Tibial artery (tissue), 4 donors: ENCODE measurements around the gene SHISA3.

Experiments
- DNase-seq, 2 donors: peaks; one replicate each; pipeline ENCODE4 v3.0.0-alpha.2; 2019
- H3K27ac ChIP-seq, 2 donors: fragments of 200-600 bp; sonication (generic) in 1 of 2; 1 replicate in 1 of 2; 2 replicates in 1 of 2; pipeline ENCODE4 v1.5.1; 2018 to 2019; ENCODE audit warnings: mild to moderate bottlenecking in 1 of 2
- H3K27me3 ChIP-seq, 2 donors: fragments of 200-600 bp; sonication (generic) in 1 of 2; one replicate each; pipeline versions ENCODE4 v1.5.1 to v1.6.0; 2016 to 2019
- H3K36me3 ChIP-seq, 3 donors: fragments of 200-600 bp; sonication (generic) in 2 of 3; one replicate each; pipeline ENCODE4 v1.5.1; 2016 to 2019; ENCODE audit warnings: mild to moderate bottlenecking in 2 of 3
- H3K4me1 ChIP-seq, 4 donors: fragments of 200-600 bp; sonication (generic) in 2 of 4; 1 replicate in 3 of 4; 2 replicates in 1 of 4; pipeline ENCODE4 v1.5.1; 2016 to 2019
- H3K4me3 ChIP-seq, 2 donors: fragments of 200-600 bp; sonication (generic) in 1 of 2; 1 replicate in 1 of 2; 2 replicates in 1 of 2; pipeline ENCODE4 v1.5.1; 2018 to 2019; ENCODE audit warnings: mild to moderate bottlenecking in 2 of 2
- H3K9me3 ChIP-seq, 3 donors: fragments of 200-600 bp; sonication (generic) in 1 of 3; one replicate each; pipeline ENCODE4 v1.5.1; 2016 to 2019
- CTCF ChIP-seq, 2 experiments: fragments of 200-600 bp in 1 of 2; fragments of 450-650 bp in 1 of 2; IDR thresholded peaks; one replicate each; pipeline ENCODE4 v1.5.1; 2017 to 2019; ENCODE audit warnings: antibody characterized with exemption in 2 of 2, mild to moderate bottlenecking in 1 of 2, moderate library complexity in 1 of 2
- intact Hi-C: fragments of 100-400 bp; cut with DNase I; formaldehyde crosslinking; loops from one replicate; pipeline ENCODE4 v1.15.0; 2023; ENCODE audit warnings: low total_unique reads

SHISA3 gene

DNA sequence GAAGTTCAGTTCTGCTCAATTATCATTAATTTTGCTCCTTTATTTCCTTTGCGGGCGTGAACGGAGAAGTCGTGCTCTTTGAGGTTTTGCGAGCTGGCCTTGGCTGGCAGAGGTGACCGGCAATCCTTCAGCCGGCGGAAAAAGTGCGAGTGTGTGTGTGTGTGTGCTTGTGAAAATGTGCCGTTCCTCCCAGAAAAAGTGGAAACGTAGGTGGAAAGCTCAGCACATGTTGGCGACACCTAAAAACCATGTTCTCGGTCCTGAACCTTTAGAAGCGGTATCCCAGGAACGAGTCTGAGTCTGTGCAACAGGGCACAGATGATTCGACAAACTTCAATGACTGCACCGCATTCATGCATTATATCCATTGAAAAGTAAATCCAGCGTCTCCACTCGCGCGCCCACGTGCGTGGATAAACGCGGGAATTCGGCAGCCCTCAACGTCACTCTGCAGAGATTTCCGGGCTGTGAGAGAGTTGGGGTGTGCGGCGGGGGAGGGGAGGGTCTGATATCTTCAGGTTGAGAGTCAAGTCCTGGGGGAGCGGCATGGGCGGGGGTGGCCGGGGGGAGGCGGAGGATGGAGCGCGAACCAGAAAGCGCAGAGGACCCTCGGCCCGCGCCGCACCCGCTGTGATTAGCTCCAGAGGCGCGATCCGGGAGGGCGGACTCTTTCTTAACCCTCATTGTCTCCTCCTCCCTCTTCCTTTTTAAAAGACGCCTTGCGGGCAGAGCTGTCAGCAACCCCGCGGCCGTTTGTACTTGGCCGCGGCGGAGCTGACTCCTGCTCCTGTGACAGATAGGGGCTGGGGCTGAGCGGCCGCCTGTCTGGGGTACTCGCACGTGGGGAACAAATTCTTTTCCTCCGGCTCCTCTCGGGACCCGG lies at the start of gene SHISA3:
SHISA3 (plus strand) TSS at position 737 of the 883 bp plus-strand sequence. CDS start 569 bp downstream, outside the sequence.
- intact Hi-C loops: no loop called here
- H3K27ac ChIP-seq: no peak within 1 kb of the TSS
- no peaks in the 10 kb centered on the region for H3K9me3 ChIP-seq
- no peaks in the 10 kb centered on the region for H3K36me3 ChIP-seq
- H3K27me3 ChIP-seq: peaks cover 0 to 38% of the 10 kb centered on the region in 2 donors
- H3K4me1 ChIP-seq: peaks cover 0 to 30% (median 24%) of the 10 kb centered on the region in 4 donors
- TF ChIP-seq CTCF (IDR thresholded peaks at IDR 0.05): no peak
- DNase-seq: peak in 1 of 2 donors; percentile 33
- H3K4me3 ChIP-seq: peak within 1 kb of the TSS; percentile 54

GRCh38 chr4:42348247-42348646 lies 49.0 kb upstream of the SHISA3 start:
- Histone ChIP-seq H3K36me3 (no peaks in the 10 kb centered on the region), H3K27ac (no peak overlapping the region), H3K27me3 (no peaks in the 10 kb centered on the region), H3K9me3 (no peaks in the 10 kb centered on the region), H3K4me1 (no peaks in the 10 kb centered on the region), H3K4me3 (no peak overlapping the region)
- intact Hi-C loops: no loop called here
- DNase-seq: no peak
- TF ChIP-seq CTCF (IDR thresholded peaks at IDR 0.05): no peak

DNA sequence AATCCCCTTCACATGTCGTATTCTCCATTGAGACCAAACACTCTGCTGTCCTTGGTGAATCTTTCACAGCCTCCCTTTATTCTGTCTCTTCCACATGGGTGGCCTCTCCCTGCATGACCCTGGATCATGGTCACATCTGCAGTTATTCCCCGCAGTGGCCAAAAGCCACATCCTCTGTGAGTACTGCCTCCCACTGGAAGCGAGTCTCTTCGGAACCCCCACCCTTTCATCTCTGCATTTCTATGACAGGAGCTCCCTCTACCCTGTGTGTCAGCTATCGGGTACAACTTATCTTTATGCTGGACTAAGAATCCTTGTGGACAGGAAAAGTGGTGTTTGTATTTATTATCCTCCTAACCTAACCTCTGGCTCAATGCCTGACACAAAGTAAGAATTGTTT lies 48.6 kb upstream of the SHISA3 start:
- Histone ChIP-seq H3K4me3 (no peak overlapping the region), H3K4me1 (no peaks in the 10 kb centered on the region), H3K36me3 (no peaks in the 10 kb centered on the region), H3K27me3 (no peaks in the 10 kb centered on the region), H3K27ac (no peak overlapping the region), H3K9me3 (no peaks in the 10 kb centered on the region)
- no peak for DNase-seq
- no peak for TF ChIP-seq CTCF (IDR thresholded peaks at IDR 0.05)
- intact Hi-C loops: no loop called here

- no peaks in the 10 kb centered on the region for H3K4me1 ChIP-seq
- no peak for DNase-seq
- TF ChIP-seq CTCF (IDR thresholded peaks at IDR 0.05): no peak
- no peaks in the 10 kb centered on the region for H3K36me3 ChIP-seq
- H3K27ac ChIP-seq: no peak overlapping the region
- no peaks in the 10 kb centered on the region for H3K9me3 ChIP-seq
- no peak overlapping the region for H3K4me3 ChIP-seq
- intact Hi-C loops: no loop called here
- H3K27me3 ChIP-seq: no peaks in the 10 kb centered on the region
Observed at GRCh38 chr4:42350611-42351182, 46.6 kb upstream of the SHISA3 start.

DNA sequence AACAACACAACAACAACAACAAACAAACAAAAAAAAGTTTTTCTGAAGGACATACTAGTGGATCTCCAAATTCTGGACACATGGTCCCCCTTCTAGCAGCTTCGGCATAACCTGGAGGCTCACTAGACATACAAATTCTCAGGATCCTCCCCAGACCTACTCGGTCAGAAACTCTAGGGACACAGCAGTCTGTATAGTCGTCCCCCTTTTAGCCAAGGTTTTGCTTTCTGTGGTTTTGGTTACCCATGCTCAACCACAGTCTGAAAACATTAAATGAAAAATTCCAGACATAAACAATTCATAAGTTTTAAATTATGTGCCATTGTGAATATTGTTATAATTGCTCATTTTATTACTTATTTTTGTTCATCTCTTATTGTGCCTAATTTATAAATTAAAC lies 45.2 kb upstream of the SHISA3 start:
- Histone ChIP-seq H3K27me3 (no peaks in the 10 kb centered on the region), H3K4me1 (no peaks in the 10 kb centered on the region), H3K36me3 (no peaks in the 10 kb centered on the region), H3K9me3 (no peaks in the 10 kb centered on the region), H3K4me3 (no peak overlapping the region), H3K27ac (no peak overlapping the region)
- no peak for DNase-seq
- intact Hi-C loops: no loop called here
- no peak for TF ChIP-seq CTCF (IDR thresholded peaks at IDR 0.05)
